GM18907 (cell line): ENCODE data around the gene P2RX1.
A peak's percentile ranks its signal among the peaks of the same experiment; 100 is the strongest.

Experiments used
- ATAC-seq: cut with Tn5 transposase; IDR thresholded peaks from one replicate; pipeline ENCODE4 v1.9.1; 2021; ENCODE audit warnings: mild to moderate bottlenecking, moderate library complexity; ENCODE audit not compliant: unreplicated experiment

Gene P2RX1

GRCh38 chr17:3915995-3916696, at the start of gene P2RX1:
Gene P2RX1, minus strand, starts transcription at chr17:3916465. Its CDS starts 240 bp downstream, at chr17:3916225.
- no peak for ATAC-seq

GRCh38 chr17:3965118-3965800, 49.0 kb upstream of the P2RX1 start:
- no peak for ATAC-seq

- peak; percentile 37 for ATAC-seq
These were observed 48.2 kb upstream of the P2RX1 start, which contains the start of gene ATP2A3 for GRCh38 chr17:3964203-3965117. Gene ATP2A3, minus strand, starts transcription at chr17:3964437. Its CDS starts 146 bp downstream, at chr17:3964291.

- peak; percentile 25 for ATAC-seq
These were observed 47.3 kb upstream of the P2RX1 start for GRCh38 chr17:3963237-3964201.

GRCh38 chr17:3962965-3963236, 46.6 kb upstream of the P2RX1 start:
- ATAC-seq, result no peak

GRCh38 chr17:3962217-3962964, 46.1 kb upstream of the P2RX1 start:
- ATAC-seq, result no peak

- peak; percentile 31 for ATAC-seq
These were observed 45.3 kb upstream of the P2RX1 start for GRCh38 chr17:3961564-3962047.

GRCh38 chr17:3960764-3961163, 44.5 kb upstream of the P2RX1 start:
- no peak for ATAC-seq

- ATAC-seq, result no peak
These were observed 43.8 kb upstream of the P2RX1 start for GRCh38 chr17:3959921-3960601.

- no peak for ATAC-seq
These were observed 43.1 kb upstream of the P2RX1 start for GRCh38 chr17:3959295-3959899.

- no peak for ATAC-seq
These were observed 41.7 kb upstream of the P2RX1 start for GRCh38 chr17:3957735-3958599.

GRCh38 chr17:3956983-3957382, 40.7 kb upstream of the P2RX1 start:
- ATAC-seq, result no peak

GRCh38 chr17:3956327-3956957, 40.2 kb upstream of the P2RX1 start:
- no peak for ATAC-seq

- no peak for ATAC-seq
These were observed 39.4 kb upstream of the P2RX1 start for GRCh38 chr17:3955673-3955988.

- ATAC-seq, result no peak
These were observed 38.9 kb upstream of the P2RX1 start for GRCh38 chr17:3954976-3955672.

GRCh38 chr17:3954086-3954485, 37.8 kb upstream of the P2RX1 start:
- ATAC-seq, result no peak

GRCh38 chr17:3953542-3953941, 37.3 kb upstream of the P2RX1 start:
- ATAC-seq, result no peak
